Measurements from ENCODE around the gene MCM8.

The MCM8 gene

GRCh38 chr20:6007529-6008103 is 57.2 kb downstream of the MCM8 start:
- Histone ChIP-seq H3K27me3 (ENCODE audit: low read depth, low read length) (no peaks in the 10 kb centered on the region), H3K9me3 (ENCODE audit: control insufficient read depth in 1 of 2, low read length in 2 of 2) (no peaks in the 10 kb centered on the region), H3K4me3 (ENCODE audit: low read depth in 1 of 2, low read length in 2 of 2) (peak overlapping the region; percentile 87), H3K36me3 (ENCODE audit: control insufficient read depth in 1 of 2, insufficient read depth in 2 of 2, low read length in 2 of 2) (peaks cover 13 to 23% of the 10 kb centered on the region in 2 donors), H3K4me1 (ENCODE audit: control insufficient read depth in 1 of 2, insufficient read depth in 2 of 2, low read length in 2 of 2) (peaks cover 0 to 20% of the 10 kb centered on the region in 2 donors), H3K27ac (ENCODE audit: low read length) (peak overlapping the region; percentile 32)

- H3K4me3 ChIP-seq (ENCODE audit: low read depth in 1 of 2, low read length in 2 of 2): peak overlapping the region; percentile 32 to 87
- H3K4me1 ChIP-seq (ENCODE audit: control insufficient read depth in 1 of 2, insufficient read depth in 2 of 2, low read length in 2 of 2): peaks cover 0 to 20% of the 10 kb centered on the region in 2 donors
- no peaks in the 10 kb centered on the region for H3K27me3 ChIP-seq (ENCODE audit: low read depth, low read length)
- peak overlapping the region; percentile 7 for H3K27ac ChIP-seq (ENCODE audit: low read length)
- no peaks in the 10 kb centered on the region for H3K9me3 ChIP-seq (ENCODE audit: control insufficient read depth in 1 of 2, low read length in 2 of 2)
- peaks cover 16 to 24% of the 10 kb centered on the region in 2 donors for H3K36me3 ChIP-seq (ENCODE audit: control insufficient read depth in 1 of 2, insufficient read depth in 2 of 2, low read length in 2 of 2)
Measured at GRCh38 chr20:6008254-6008653, 57.8 kb downstream of the MCM8 start.

GRCh38 chr20:6012179-6012578 is 61.7 kb downstream of the MCM8 start:
- Histone ChIP-seq H3K9me3 (ENCODE audit: control insufficient read depth in 1 of 2, low read length in 2 of 2) (no peaks in the 10 kb centered on the region), H3K36me3 (ENCODE audit: control insufficient read depth in 1 of 2, insufficient read depth in 2 of 2, low read length in 2 of 2) (peaks cover 29 to 39% of the 10 kb centered on the region in 2 donors), H3K4me3 (ENCODE audit: low read depth in 1 of 2, low read length in 2 of 2) (no peak overlapping the region), H3K27ac (ENCODE audit: low read length) (no peak overlapping the region), H3K4me1 (ENCODE audit: control insufficient read depth in 1 of 2, insufficient read depth in 2 of 2, low read length in 2 of 2) (peaks cover 0 to 16% of the 10 kb centered on the region in 2 donors), H3K27me3 (ENCODE audit: low read depth, low read length) (no peaks in the 10 kb centered on the region)

- Histone ChIP-seq H3K36me3 (ENCODE audit: control insufficient read depth in 1 of 2, insufficient read depth in 2 of 2, low read length in 2 of 2) (peaks cover 33 to 42% of the 10 kb centered on the region in 2 donors), H3K9me3 (ENCODE audit: control insufficient read depth in 1 of 2, low read length in 2 of 2) (no peaks in the 10 kb centered on the region), H3K4me1 (ENCODE audit: control insufficient read depth in 1 of 2, insufficient read depth in 2 of 2, low read length in 2 of 2) (no peaks in the 10 kb centered on the region), H3K4me3 (ENCODE audit: low read depth in 1 of 2, low read length in 2 of 2) (no peak overlapping the region), H3K27me3 (ENCODE audit: low read depth, low read length) (no peaks in the 10 kb centered on the region), H3K27ac (ENCODE audit: low read length) (no peak overlapping the region)
Measured at GRCh38 chr20:6014017-6014416, 63.6 kb downstream of the MCM8 start.

- no peaks in the 10 kb centered on the region for H3K4me1 ChIP-seq (ENCODE audit: control insufficient read depth in 1 of 2, insufficient read depth in 2 of 2, low read length in 2 of 2)
- no peaks in the 10 kb centered on the region for H3K9me3 ChIP-seq (ENCODE audit: control insufficient read depth in 1 of 2, low read length in 2 of 2)
- H3K36me3 ChIP-seq (ENCODE audit: control insufficient read depth in 1 of 2, insufficient read depth in 2 of 2, low read length in 2 of 2): peaks cover 30 to 39% of the 10 kb centered on the region in 2 donors
- no peak overlapping the region for H3K27ac ChIP-seq (ENCODE audit: low read length)
- no peak overlapping the region for H3K4me3 ChIP-seq (ENCODE audit: low read depth in 1 of 2, low read length in 2 of 2)
- no peaks in the 10 kb centered on the region for H3K27me3 ChIP-seq (ENCODE audit: low read depth, low read length)
Measured at GRCh38 chr20:6014957-6015356, 64.5 kb downstream of the MCM8 start.

- Histone ChIP-seq H3K36me3 (ENCODE audit: control insufficient read depth in 1 of 2, insufficient read depth in 2 of 2, low read length in 2 of 2) (peaks cover 19 to 21% of the 10 kb centered on the region in 2 donors), H3K4me3 (ENCODE audit: low read depth in 1 of 2, low read length in 2 of 2) (no peak overlapping the region), H3K4me1 (ENCODE audit: control insufficient read depth in 1 of 2, insufficient read depth in 2 of 2, low read length in 2 of 2) (no peaks in the 10 kb centered on the region), H3K9me3 (ENCODE audit: control insufficient read depth in 1 of 2, low read length in 2 of 2) (no peaks in the 10 kb centered on the region), H3K27ac (ENCODE audit: low read length) (no peak overlapping the region), H3K27me3 (ENCODE audit: low read depth, low read length) (no peaks in the 10 kb centered on the region)
Measured at GRCh38 chr20:6017467-6017866, 67.0 kb downstream of the MCM8 start.

GRCh38 chr20:6017880-6018279 is 67.4 kb downstream of the MCM8 start:
- H3K27ac ChIP-seq (ENCODE audit: low read length): no peak overlapping the region

GRCh38 chr20:6024768-6025167 is 74.3 kb downstream of the MCM8 start:
- Histone ChIP-seq H3K27me3 (ENCODE audit: low read depth, low read length) (no peaks in the 10 kb centered on the region), H3K36me3 (ENCODE audit: control insufficient read depth in 1 of 2, insufficient read depth in 2 of 2, low read length in 2 of 2) (peaks cover 15 to 17% of the 10 kb centered on the region in 2 donors), H3K4me3 (ENCODE audit: low read depth in 1 of 2, low read length in 2 of 2) (no peak overlapping the region), H3K9me3 (ENCODE audit: control insufficient read depth in 1 of 2, low read length in 2 of 2) (peaks cover 0 to 3% of the 10 kb centered on the region in 2 donors), H3K27ac (ENCODE audit: low read length) (no peak overlapping the region), H3K4me1 (ENCODE audit: control insufficient read depth in 1 of 2, insufficient read depth in 2 of 2, low read length in 2 of 2) (peaks cover 5 to 7% of the 10 kb centered on the region in 2 donors)

More at GRCh38 chr20:6017880-6018279, 67.4 kb downstream of the MCM8 start:
- Histone ChIP-seq H3K4me3 (ENCODE audit: low read depth in 1 of 2, low read length in 2 of 2) (no peak overlapping the region), H3K4me1 (ENCODE audit: control insufficient read depth in 1 of 2, insufficient read depth in 2 of 2, low read length in 2 of 2) (no peaks in the 10 kb centered on the region), H3K9me3 (ENCODE audit: control insufficient read depth in 1 of 2, low read length in 2 of 2) (no peaks in the 10 kb centered on the region), H3K36me3 (ENCODE audit: control insufficient read depth in 1 of 2, insufficient read depth in 2 of 2, low read length in 2 of 2) (peaks cover 17 to 19% of the 10 kb centered on the region in 2 donors), H3K27me3 (ENCODE audit: low read depth, low read length) (no peaks in the 10 kb centered on the region)

- Histone ChIP-seq H3K36me3 (ENCODE audit: control insufficient read depth in 1 of 2, insufficient read depth in 2 of 2, low read length in 2 of 2) (peaks cover 15 to 17% of the 10 kb centered on the region in 2 donors), H3K27ac (ENCODE audit: low read length) (no peak overlapping the region), H3K9me3 (ENCODE audit: control insufficient read depth in 1 of 2, low read length in 2 of 2) (peaks cover 0 to 3% of the 10 kb centered on the region in 2 donors), H3K4me1 (ENCODE audit: control insufficient read depth in 1 of 2, insufficient read depth in 2 of 2, low read length in 2 of 2) (peaks cover 5 to 15% of the 10 kb centered on the region in 2 donors), H3K4me3 (ENCODE audit: low read depth in 1 of 2, low read length in 2 of 2) (no peak overlapping the region), H3K27me3 (ENCODE audit: low read depth, low read length) (no peaks in the 10 kb centered on the region)
Measured at GRCh38 chr20:6026051-6026450, 75.6 kb downstream of the MCM8 start.

- H3K27me3 ChIP-seq (ENCODE audit: low read depth, low read length): no peaks in the 10 kb centered on the region
- peaks cover 5 to 16% of the 10 kb centered on the region in 2 donors for H3K4me1 ChIP-seq (ENCODE audit: control insufficient read depth in 1 of 2, insufficient read depth in 2 of 2, low read length in 2 of 2)
- peaks cover 0 to 3% of the 10 kb centered on the region in 2 donors for H3K9me3 ChIP-seq (ENCODE audit: control insufficient read depth in 1 of 2, low read length in 2 of 2)
- no peak overlapping the region for H3K27ac ChIP-seq (ENCODE audit: low read length)
- H3K36me3 ChIP-seq (ENCODE audit: control insufficient read depth in 1 of 2, insufficient read depth in 2 of 2, low read length in 2 of 2): peaks cover 9 to 16% of the 10 kb centered on the region in 2 donors
- H3K4me3 ChIP-seq (ENCODE audit: low read depth in 1 of 2, low read length in 2 of 2): no peak overlapping the region
Measured at GRCh38 chr20:6028818-6029217, 78.4 kb downstream of the MCM8 start.

- no peak overlapping the region for H3K4me3 ChIP-seq (ENCODE audit: low read depth in 1 of 2, low read length in 2 of 2)
- H3K27me3 ChIP-seq (ENCODE audit: low read depth, low read length): no peaks in the 10 kb centered on the region
- H3K36me3 ChIP-seq (ENCODE audit: control insufficient read depth in 1 of 2, insufficient read depth in 2 of 2, low read length in 2 of 2): peaks cover 8 to 14% of the 10 kb centered on the region in 2 donors
- peaks cover 0 to 3% of the 10 kb centered on the region in 2 donors for H3K9me3 ChIP-seq (ENCODE audit: control insufficient read depth in 1 of 2, low read length in 2 of 2)
- peaks cover 5 to 20% of the 10 kb centered on the region in 2 donors for H3K4me1 ChIP-seq (ENCODE audit: control insufficient read depth in 1 of 2, insufficient read depth in 2 of 2, low read length in 2 of 2)
- no peak overlapping the region for H3K27ac ChIP-seq (ENCODE audit: low read length)
Measured at GRCh38 chr20:6029538-6029937, 79.1 kb downstream of the MCM8 start.
